Activated CD4-positive, CD25-positive, alpha-beta regulatory T cell (primary cell): ENCODE measurements around the gene PIGZ.

ENCODE experiments used
- DNase-seq, 4 experiments: peaks; one replicate each; lab custom pipeline; 2025; lab: John Stamatoyannopoulos, UW

The PIGZ gene

GRCh38 chr3:197001972-197002700, 33.5 kb upstream of the PIGZ start:
- DNase-seq, result no peak

GRCh38 chr3:197001106-197001971, 32.7 kb upstream of the PIGZ start:
- DNase-seq, result no peak

- DNase-seq, result no peak
Observed at GRCh38 chr3:197000211-197000610, 31.6 kb upstream of the PIGZ start.

- DNase-seq, result no peak
Observed at GRCh38 chr3:196998966-196999760, 30.5 kb upstream of the PIGZ start.

- DNase-seq, result no peak
Observed at GRCh38 chr3:196997311-196997710, 28.7 kb upstream of the PIGZ start.

GRCh38 chr3:196996454-196997265, 28.0 kb upstream of the PIGZ start:
- no peak for DNase-seq

GRCh38 chr3:196995646-196996355, 27.2 kb upstream of the PIGZ start:
- DNase-seq, result no peak

GRCh38 chr3:196995027-196995426, 26.4 kb upstream of the PIGZ start:
- no peak for DNase-seq

- DNase-seq, result no peak
Observed at GRCh38 chr3:196994056-196994455, 25.4 kb upstream of the PIGZ start.

- no peak for DNase-seq
Observed at GRCh38 chr3:196992461-196993065, 23.9 kb upstream of the PIGZ start.

- no peak for DNase-seq
Observed at GRCh38 chr3:196991581-196992460, 23.2 kb upstream of the PIGZ start.

- DNase-seq, result no peak
Observed at GRCh38 chr3:196990601-196991007, 22.0 kb upstream of the PIGZ start.

- DNase-seq, result no peak
Observed at GRCh38 chr3:196989721-196990262, 21.2 kb upstream of the PIGZ start.

GRCh38 chr3:196988241-196989029, 19.8 kb upstream of the PIGZ start:
- DNase-seq, result no peak

- no peak for DNase-seq
Observed at GRCh38 chr3:196987022-196987421, 18.4 kb upstream of the PIGZ start.

GRCh38 chr3:196985954-196986885, 17.6 kb upstream of the PIGZ start:
- no peak for DNase-seq

GRCh38 chr3:196985298-196985697, 16.7 kb upstream of the PIGZ start:
- no peak for DNase-seq
